Measurements from ENCODE around the gene STPG2. TPM values are rescaled to one million over a fixed set of nuclear protein-coding genes. Genes with fewer than 3 reads are reported as not detected.
A peak's percentile ranks its signal among the peaks of the same experiment; 100 is the strongest.

STPG2 gene
- total RNA-seq: not detected

DNA sequence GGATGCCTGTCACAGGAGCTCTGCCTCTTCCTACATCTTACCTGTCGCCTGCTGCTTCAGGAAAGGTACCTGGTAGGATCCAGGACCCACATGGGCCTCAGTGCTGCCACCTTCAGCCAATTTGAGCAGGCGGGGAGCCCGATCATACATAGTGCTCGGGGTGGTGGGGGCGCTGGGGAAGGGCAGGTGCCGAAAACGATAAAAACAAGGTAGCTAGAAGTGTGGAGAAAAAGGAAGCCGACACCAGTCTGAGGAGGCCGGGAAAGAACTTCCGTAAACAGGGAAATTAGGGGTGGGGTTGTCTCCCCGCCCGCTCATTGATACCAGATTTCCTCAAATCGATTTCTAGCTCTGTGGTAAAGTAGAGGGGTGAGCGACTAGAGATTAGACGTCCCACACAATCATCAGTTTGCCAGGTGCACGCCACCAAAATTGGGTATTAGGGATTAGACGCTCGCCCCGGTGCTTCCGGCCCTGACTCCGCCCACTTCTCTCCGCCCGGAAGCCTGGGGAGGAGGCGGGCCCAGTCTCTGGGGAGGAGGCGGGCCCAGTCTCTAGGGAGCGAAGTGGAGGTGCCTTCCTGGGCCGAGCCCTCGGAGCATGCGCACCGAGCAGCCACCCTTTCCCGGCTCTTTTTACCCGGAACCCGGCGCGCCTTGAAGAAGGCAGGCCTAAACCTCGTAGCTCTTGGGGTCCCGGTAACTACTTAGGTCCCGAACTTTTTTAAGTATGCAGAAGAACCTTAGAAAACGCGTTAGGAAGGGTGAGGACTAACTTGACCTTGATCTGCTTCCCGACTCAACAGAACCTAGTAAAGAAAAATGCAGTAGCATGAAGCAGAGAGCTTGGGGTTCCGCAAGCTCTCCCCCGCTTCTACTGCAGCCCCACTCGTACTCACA is at the start of gene STPG2:
TSS of gene STPG2 (minus strand) at position 476 of the 899 bp plus-strand sequence.
- H3K27ac ChIP-seq: peak within 1 kb of the TSS; percentile 34 to 86
- peak; percentile 60 for DNase-seq (ENCODE audit: low spot score)
- peak; percentile 97 for ATAC-seq (ENCODE audit: insufficient number of reproducible peaks, low FRiP score, low read depth)
- H3K9me3 ChIP-seq: no peaks in the 10 kb centered on the region
- peak within 1 kb of the TSS; percentile 95 for H3K4me3 ChIP-seq
- peaks cover 0 to 11% of the 10 kb centered on the region in 2 donors for H3K4me1 ChIP-seq (ENCODE audit: control insufficient read depth in 1 of 2, low read depth in 2 of 2)
- H3K36me3 ChIP-seq: no peaks in the 10 kb centered on the region
- no peaks in the 10 kb centered on the region for H3K27me3 ChIP-seq (replicated peaks; ENCODE audit: insufficient read depth)
- TF ChIP-seq, protein P1, sequence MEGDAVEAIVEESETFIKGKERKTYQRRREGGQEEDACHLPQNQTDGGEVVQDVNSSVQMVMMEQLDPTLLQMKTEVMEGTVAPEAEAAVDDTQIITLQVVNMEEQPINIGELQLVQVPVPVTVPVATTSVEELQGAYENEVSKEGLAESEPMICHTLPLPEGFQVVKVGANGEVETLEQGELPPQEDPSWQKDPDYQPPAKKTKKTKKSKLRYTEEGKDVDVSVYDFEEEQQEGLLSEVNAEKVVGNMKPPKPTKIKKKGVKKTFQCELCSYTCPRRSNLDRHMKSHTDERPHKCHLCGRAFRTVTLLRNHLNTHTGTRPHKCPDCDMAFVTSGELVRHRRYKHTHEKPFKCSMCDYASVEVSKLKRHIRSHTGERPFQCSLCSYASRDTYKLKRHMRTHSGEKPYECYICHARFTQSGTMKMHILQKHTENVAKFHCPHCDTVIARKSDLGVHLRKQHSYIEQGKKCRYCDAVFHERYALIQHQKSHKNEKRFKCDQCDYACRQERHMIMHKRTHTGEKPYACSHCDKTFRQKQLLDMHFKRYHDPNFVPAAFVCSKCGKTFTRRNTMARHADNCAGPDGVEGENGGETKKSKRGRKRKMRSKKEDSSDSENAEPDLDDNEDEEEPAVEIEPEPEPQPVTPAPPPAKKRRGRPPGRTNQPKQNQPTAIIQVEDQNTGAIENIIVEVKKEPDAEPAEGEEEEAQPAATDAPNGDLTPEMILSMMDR (IDR thresholded peaks at IDR 0.05): peak; percentile 17

- H3K27me3 ChIP-seq (replicated peaks; ENCODE audit: insufficient read depth): no peaks in the 10 kb centered on the region
- ATAC-seq (ENCODE audit: insufficient number of reproducible peaks, low FRiP score, low read depth) (no peak), DNase-seq (ENCODE audit: low spot score) (no peak)
- no peak overlapping the region for H3K27ac ChIP-seq
- no peaks in the 10 kb centered on the region for H3K4me1 ChIP-seq (ENCODE audit: control insufficient read depth in 1 of 2, low read depth in 2 of 2)
- no peak overlapping the region for H3K4me3 ChIP-seq
- H3K9me3 ChIP-seq: no peaks in the 10 kb centered on the region
- H3K36me3 ChIP-seq: no peaks in the 10 kb centered on the region
- TF ChIP-seq, protein P1 (IDR thresholded peaks at IDR 0.05): no peak
These were observed 42.0 kb upstream of the STPG2 start for GRCh38 chr4:98185279-98185678.

DNA sequence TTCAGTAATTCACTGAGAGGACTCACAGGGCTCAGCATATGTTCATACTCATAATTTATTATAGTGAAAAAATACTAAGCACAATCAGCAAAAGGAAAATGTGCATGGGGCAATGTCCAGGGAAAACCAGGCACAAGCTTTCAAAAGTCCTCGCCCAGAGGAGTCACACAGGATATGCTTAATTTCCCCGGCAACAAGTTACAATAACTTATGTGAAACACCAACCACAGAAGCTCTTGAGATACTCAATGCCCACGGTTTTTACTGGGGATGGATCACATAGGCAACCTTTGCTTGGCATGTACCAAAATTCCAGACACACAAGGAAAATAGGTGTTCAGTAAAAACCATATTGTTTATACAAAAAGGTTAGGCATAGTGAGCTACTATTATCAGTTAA is 38.5 kb upstream of the STPG2 start:
- no peaks in the 10 kb centered on the region for H3K36me3 ChIP-seq
- TF ChIP-seq, protein P1 (IDR thresholded peaks at IDR 0.05): no peak
- no peaks in the 10 kb centered on the region for H3K9me3 ChIP-seq
- no peak overlapping the region for H3K27ac ChIP-seq
- no peaks in the 10 kb centered on the region for H3K4me1 ChIP-seq (ENCODE audit: control insufficient read depth in 1 of 2, low read depth in 2 of 2)
- no peak overlapping the region for H3K4me3 ChIP-seq
- DNase-seq (ENCODE audit: low spot score) (no peak), ATAC-seq (ENCODE audit: insufficient number of reproducible peaks, low FRiP score, low read depth) (no peak)
- no peaks in the 10 kb centered on the region for H3K27me3 ChIP-seq (replicated peaks; ENCODE audit: insufficient read depth)

- H3K4me1 ChIP-seq (ENCODE audit: control insufficient read depth in 1 of 2, low read depth in 2 of 2): no peaks in the 10 kb centered on the region
- no peaks in the 10 kb centered on the region for H3K27me3 ChIP-seq (replicated peaks; ENCODE audit: insufficient read depth)
- no peaks in the 10 kb centered on the region for H3K9me3 ChIP-seq
- TF ChIP-seq, protein P1 (IDR thresholded peaks at IDR 0.05): no peak
- ATAC-seq (ENCODE audit: insufficient number of reproducible peaks, low FRiP score, low read depth) (no peak), DNase-seq (ENCODE audit: low spot score) (no peak)
- H3K27ac ChIP-seq: no peak overlapping the region
- H3K36me3 ChIP-seq: no peaks in the 10 kb centered on the region
- no peak overlapping the region for H3K4me3 ChIP-seq
These were observed 36.7 kb upstream of the STPG2 start for GRCh38 chr4:98179951-98180350.

- H3K36me3 ChIP-seq: no peaks in the 10 kb centered on the region
- DNase-seq (ENCODE audit: low spot score) (no peak), ATAC-seq (ENCODE audit: insufficient number of reproducible peaks, low FRiP score, low read depth) (no peak)
- no peaks in the 10 kb centered on the region for H3K27me3 ChIP-seq (replicated peaks; ENCODE audit: insufficient read depth)
- TF ChIP-seq, protein P1 (IDR thresholded peaks at IDR 0.05): no peak
- no peak overlapping the region for H3K27ac ChIP-seq
- H3K4me3 ChIP-seq: no peak overlapping the region
- H3K9me3 ChIP-seq: no peaks in the 10 kb centered on the region
- no peaks in the 10 kb centered on the region for H3K4me1 ChIP-seq (ENCODE audit: control insufficient read depth in 1 of 2, low read depth in 2 of 2)
These were observed 33.3 kb upstream of the STPG2 start for GRCh38 chr4:98176531-98176930.

Data from thoracic aorta (tissue), 2 donors.